A673 (cell line): ENCODE measurements around the gene SNTA1. TPM values are rescaled to one million over a fixed set of nuclear protein-coding genes. Genes with fewer than 3 reads are reported as not detected.

Experiments
- BruUV-seq: library from RNA; stranded (reverse); fragments of 400-500 nt; replicated peaks from 2 replicates; lab custom pipeline; 2021; lab: Mats Ljungman, UMichigan
- CTCF ChIA-PET: fragments of 300-600 bp; sonication (Branson Sonifier 250); formaldehyde crosslinking; loops from one replicate; lab custom pipeline; 2022; ENCODE audit warnings: antibody characterized with exemption; lab: Charles Lee
- POLR2A ChIA-PET: fragments of 300-600 bp; sonication (Branson Sonifier 250); formaldehyde crosslinking; loops from one replicate; lab custom pipeline; 2022; ENCODE audit warnings: antibody characterized with exemption; ENCODE audit not compliant: low non-redundant PET; lab: Charles Lee
- DNase-seq: peaks from one replicate; pipeline ENCODE4 v3.0.0-alpha.2; 2015; ENCODE audit warnings: low spot score
- H3K27ac ChIP-seq: fragments of 200-600 bp; sonication (generic); 2 replicates; pipeline ENCODE4 v1.5.1; 2016; ENCODE audit warnings: mixed run types, low read depth, mild to moderate bottlenecking, mixed read lengths, antibody characterized with exemption, low read length; ENCODE audit not compliant: poor library complexity, severe bottlenecking
- H3K27me3 ChIP-seq: fragments of 200-600 bp; sonication (generic); replicated peaks from 2 replicates; pipeline ENCODE4 v1.6.1; 2017; ENCODE audit warnings: mixed run types, low read depth, mild to moderate bottlenecking, mixed read lengths, antibody characterized with exemption, low read length; ENCODE audit not compliant: insufficient read depth, poor library complexity
- H3K36me3 ChIP-seq: fragments of 200-600 bp; sonication (generic); 2 replicates; pipeline ENCODE4 v1.6.1; 2016; ENCODE audit warnings: mixed run types, mild to moderate bottlenecking, mixed read lengths, antibody characterized with exemption, low read length; ENCODE audit not compliant: insufficient read depth, poor library complexity, severe bottlenecking
- H3K4me1 ChIP-seq: fragments of 200-600 bp; sonication (generic); 2 replicates; pipeline ENCODE4 v1.6.1; 2017; ENCODE audit warnings: mixed run types, mild to moderate bottlenecking, mixed read lengths, antibody characterized with exemption, low read length; ENCODE audit not compliant: insufficient read depth, poor library complexity, severe bottlenecking
- H3K4me3 ChIP-seq: fragments of 200-600 bp; sonication (generic); 2 replicates; pipeline ENCODE4 v1.5.1; 2016; ENCODE audit warnings: low read depth, mixed run types, mild to moderate bottlenecking, mixed read lengths, low read length; ENCODE audit not compliant: poor library complexity, severe bottlenecking
- H3K9me3 ChIP-seq: fragments of 200-600 bp; sonication (generic); 2 replicates; pipeline ENCODE4 v1.6.1; 2016; ENCODE audit warnings: mixed run types, low read depth, mild to moderate bottlenecking, mixed read lengths, antibody characterized with exemption, low read length; ENCODE audit not compliant: poor library complexity, severe bottlenecking
- CTCF ChIP-seq: fragments of 300-800, 200-600 bp; sonication (generic); conservative IDR thresholded peaks from 2 replicates; pipeline ENCODE4 v1.5.1; 2017; ENCODE audit warnings: low read depth, mild to moderate bottlenecking, antibody characterized with exemption, low read length, moderate library complexity, mixed read lengths
- EZH2 ChIP-seq: fragments of 200-600 bp; sonication (generic); IDR thresholded peaks from 2 replicates; pipeline ENCODE4 v1.6.1; 2017; ENCODE audit warnings: borderline replicate concordance, low read depth, mild to moderate bottlenecking, mixed read lengths, antibody characterized with exemption, low read length; ENCODE audit not compliant: poor library complexity, severe bottlenecking
- intact Hi-C: fragments of 100-400 bp; cut with micrococcal nuclease; formaldehyde crosslinking; loops from one replicate; pipeline ENCODE4 v1.10.0; 2022; ENCODE audit not compliant: unreplicated experiment
- total RNA-seq: library from RNA; stranded (reverse); gene quantifications from 2 replicates; pipeline ENCODE4 v1.2.3, GENCODE V29; 2021

SNTA1 gene
- total RNA-seq, 1 experiment from 2014 or later: 4.4 TPM

- no peak overlapping the region for H3K4me3 ChIP-seq
- TF ChIP-seq EZH2 (no peak), CTCF (peak; percentile 48)
- H3K9me3 ChIP-seq: no peaks in the 10 kb centered on the region
- CTCF ChIA-PET: interaction anchor here (0.7 kb wide), 1 partner anchor 27 kb away, joined by 4 read pairs; no protein-coding TSS in a partner anchor
- H3K36me3 ChIP-seq: no peaks in the 10 kb centered on the region
- H3K27me3 ChIP-seq: no peaks in the 10 kb centered on the region
- POLR2A ChIA-PET: no interaction called here
- intact Hi-C loops: loop anchor here (1.0 kb wide), 1 partner anchor 237 kb away; no protein-coding TSS in a partner anchor
- no peaks in the 10 kb centered on the region for H3K4me1 ChIP-seq
- BruUV-seq: no TSS peak
- DNase-seq: peak; percentile 45
- no peak overlapping the region for H3K27ac ChIP-seq
These were observed 27.6 kb downstream of the SNTA1 start for GRCh38 chr20:33415948-33416347.

GRCh38 chr20:33412484-33412838, 31.1 kb downstream of the SNTA1 start:
- H3K4me3 ChIP-seq: no peak overlapping the region
- H3K9me3 ChIP-seq: no peaks in the 10 kb centered on the region
- ChIA-PET POLR2A (no interaction called here), CTCF (no interaction called here)
- BruUV-seq: no TSS peak
- no peaks in the 10 kb centered on the region for H3K36me3 ChIP-seq
- DNase-seq: no peak
- intact Hi-C loops: no loop called here
- no peak overlapping the region for H3K27ac ChIP-seq
- TF ChIP-seq EZH2: no peak
- H3K27me3 ChIP-seq: no peaks in the 10 kb centered on the region
- H3K4me1 ChIP-seq: no peaks in the 10 kb centered on the region

- CTCF ChIA-PET: no interaction called here
- Histone ChIP-seq H3K4me3 (no peak overlapping the region), H3K9me3 (no peaks in the 10 kb centered on the region), H3K27me3 (no peaks in the 10 kb centered on the region), H3K27ac (no peak overlapping the region), H3K36me3 (no peaks in the 10 kb centered on the region), H3K4me1 (no peaks in the 10 kb centered on the region)
- BruUV-seq: no TSS peak
- no peak for DNase-seq
- intact Hi-C loops: no loop called here
- TF ChIP-seq CTCF (no peak), EZH2 (no peak)
- POLR2A ChIA-PET: no interaction called here
These were observed 31.7 kb downstream of the SNTA1 start for GRCh38 chr20:33411711-33412483.

GRCh38 chr20:33411242-33411641, 32.3 kb downstream of the SNTA1 start:
- TF ChIP-seq CTCF (no peak), EZH2 (no peak)
- Histone ChIP-seq H3K27me3 (no peaks in the 10 kb centered on the region), H3K4me3 (no peak overlapping the region), H3K36me3 (no peaks in the 10 kb centered on the region), H3K9me3 (no peaks in the 10 kb centered on the region), H3K27ac (no peak overlapping the region), H3K4me1 (no peaks in the 10 kb centered on the region)
- no peak for DNase-seq
- intact Hi-C loops: no loop called here
- POLR2A ChIA-PET: no interaction called here
- BruUV-seq: no TSS peak
- CTCF ChIA-PET: no interaction called here
